ENCODE results near the gene CHCHD3. TPM values are rescaled to one million over a fixed set of nuclear protein-coding genes. Genes with fewer than 3 reads are reported as not detected.

The CHCHD3 gene
- total and polyA plus RNA-seq, 3 experiments from 2014 or later = 59.1 to 87.6 (median 86.9) TPM

DNA sequence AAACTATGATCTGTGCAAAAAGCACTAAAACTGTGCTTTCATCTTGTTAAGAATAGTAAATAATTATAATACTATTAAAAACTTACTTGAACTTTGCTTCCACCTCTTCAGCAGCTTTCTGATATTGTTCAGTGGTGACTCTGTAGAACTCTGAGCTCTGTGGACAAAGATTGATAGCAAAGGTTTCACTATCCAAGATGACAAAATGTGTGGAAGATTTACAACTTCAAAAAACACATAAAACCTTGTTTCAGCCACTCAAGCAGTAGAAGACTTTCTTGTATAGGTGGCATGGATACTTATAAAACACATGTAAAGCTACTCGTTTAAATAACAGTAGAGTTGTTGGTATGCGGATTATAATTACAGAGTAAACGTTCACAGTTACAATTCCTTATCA, 243.6 kb downstream of the CHCHD3 start:
- H3K4me1 Mint-ChIP-seq = peaks cover 0 to 11% (median 0%) of the 10 kb centered on the region in 3 donors
- Histone ChIP-seq H3K4me1 (ENCODE audit: insufficient read depth, low read length) (no peaks in the 10 kb centered on the region), H3K36me3 (ENCODE audit: insufficient read depth, low read length) (no peaks in the 10 kb centered on the region), H3K9me3 (ENCODE audit: low read length) (no peaks in the 10 kb centered on the region), H3K27me3 (ENCODE audit: insufficient read depth, low read length, poor library complexity, severe bottlenecking) (no peaks in the 10 kb centered on the region), H3K27ac (ENCODE audit: low read depth, low read length) (no peak overlapping the region), H3K4me3 (ENCODE audit: low read length) (no peak overlapping the region)
- DNase-seq = no peak
- no peak overlapping the region for H3K4me3 Mint-ChIP-seq
- POLR2A ChIA-PET = no interaction called here
- no peak overlapping the region for H3K27ac Mint-ChIP-seq
- H3K9me3 Mint-ChIP-seq = no peaks in the 10 kb centered on the region
- peaks cover 18 to 30% (median 24%) of the 10 kb centered on the region in 3 donors for H3K36me3 Mint-ChIP-seq
- no peaks in the 10 kb centered on the region for H3K27me3 Mint-ChIP-seq
- CTCF ChIA-PET = no interaction called here

DNA sequence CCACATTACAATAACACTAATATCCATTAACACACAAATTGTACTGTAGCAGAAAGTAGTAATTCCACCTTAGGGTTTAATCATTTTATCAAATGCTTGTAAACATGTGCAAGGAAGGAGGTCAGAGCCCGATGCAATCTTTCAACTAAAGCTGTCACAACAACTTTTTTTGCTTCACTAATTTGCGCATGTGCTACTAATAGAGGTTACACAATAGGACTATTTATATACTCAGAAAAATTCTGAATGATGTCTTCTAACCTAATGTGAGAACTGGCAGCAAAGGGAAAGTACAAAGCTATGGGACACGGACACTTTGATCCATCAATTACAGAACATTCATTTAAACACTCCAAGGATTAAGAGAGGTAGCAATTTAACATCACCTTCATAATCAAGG, 244.4 kb downstream of the CHCHD3 start:
- Mint-ChIP-seq H3K27me3 (no peaks in the 10 kb centered on the region), H3K4me3 (no peak overlapping the region), H3K36me3 (peaks cover 18 to 30% (median 24%) of the 10 kb centered on the region in 3 donors), H3K9me3 (no peaks in the 10 kb centered on the region), H3K27ac (no peak overlapping the region), H3K4me1 (peaks cover 0 to 11% (median 0%) of the 10 kb centered on the region in 3 donors)
- no peaks in the 10 kb centered on the region for H3K27me3 ChIP-seq (ENCODE audit: insufficient read depth, low read length, poor library complexity, severe bottlenecking)
- H3K36me3 ChIP-seq (ENCODE audit: insufficient read depth, low read length) = no peaks in the 10 kb centered on the region
- no peak overlapping the region for H3K27ac ChIP-seq (ENCODE audit: low read depth, low read length)
- H3K4me3 ChIP-seq (ENCODE audit: low read length) = no peak overlapping the region
- no peaks in the 10 kb centered on the region for H3K4me1 ChIP-seq (ENCODE audit: insufficient read depth, low read length)
- CTCF ChIA-PET = no interaction called here
- DNase-seq = no peak
- H3K9me3 ChIP-seq (ENCODE audit: low read length) = no peaks in the 10 kb centered on the region
- POLR2A ChIA-PET = no interaction called here

DNA sequence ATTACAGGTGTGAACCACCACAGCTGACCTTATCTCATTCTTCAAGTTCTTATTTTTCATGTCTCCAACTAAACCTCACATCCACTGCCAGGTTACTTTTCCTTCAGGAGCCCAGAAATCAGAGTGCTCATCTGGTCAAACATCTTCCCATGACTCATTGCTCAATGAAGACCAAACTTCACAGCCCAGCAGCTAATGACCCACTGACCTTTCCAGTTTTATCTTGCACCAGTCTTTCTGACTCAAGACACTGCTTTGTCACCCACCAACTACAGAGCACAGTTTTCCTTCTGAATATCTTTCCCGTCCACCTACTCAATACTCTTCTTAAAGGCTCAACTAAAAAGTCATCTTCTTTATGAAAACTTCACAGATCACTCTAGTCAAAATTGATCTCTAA, 245.1 kb downstream of the CHCHD3 start:
- H3K9me3 Mint-ChIP-seq = no peaks in the 10 kb centered on the region
- H3K4me3 ChIP-seq (ENCODE audit: low read length) = no peak overlapping the region
- no peaks in the 10 kb centered on the region for H3K36me3 ChIP-seq (ENCODE audit: insufficient read depth, low read length)
- H3K36me3 Mint-ChIP-seq = peaks cover 18 to 30% (median 24%) of the 10 kb centered on the region in 3 donors
- H3K27ac Mint-ChIP-seq = no peak overlapping the region
- DNase-seq = no peak
- ChIA-PET POLR2A (no interaction called here), CTCF (no interaction called here)
- no peaks in the 10 kb centered on the region for H3K27me3 ChIP-seq (ENCODE audit: insufficient read depth, low read length, poor library complexity, severe bottlenecking)
- no peak overlapping the region for H3K4me3 Mint-ChIP-seq
- H3K4me1 Mint-ChIP-seq = peaks cover 0 to 11% (median 0%) of the 10 kb centered on the region in 3 donors
- no peaks in the 10 kb centered on the region for H3K9me3 ChIP-seq (ENCODE audit: low read length)
- H3K27me3 Mint-ChIP-seq = no peaks in the 10 kb centered on the region
- H3K27ac ChIP-seq (ENCODE audit: low read depth, low read length) = no peak overlapping the region
- H3K4me1 ChIP-seq (ENCODE audit: insufficient read depth, low read length) = no peaks in the 10 kb centered on the region

DNA sequence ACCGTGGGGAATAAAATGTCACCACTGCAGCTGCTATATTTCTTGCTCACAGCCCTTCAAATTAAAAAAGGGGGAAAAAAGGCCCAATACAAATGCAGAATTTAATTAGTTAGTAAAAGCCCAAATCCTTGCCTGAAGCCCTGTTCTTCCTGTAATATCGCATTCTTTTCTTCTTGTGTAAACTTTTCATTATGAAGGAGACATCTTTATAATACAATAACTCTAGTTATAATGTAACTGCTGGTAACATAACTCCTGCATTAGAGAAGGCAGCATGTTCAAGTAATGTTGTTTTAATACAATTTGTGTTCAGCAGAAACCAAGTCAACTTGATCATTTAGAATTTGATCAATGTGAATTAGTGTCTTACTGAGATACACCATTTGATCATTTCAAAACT, 250.9 kb downstream of the CHCHD3 start:
- peaks cover 15 to 40% (median 20%) of the 10 kb centered on the region in 3 donors for H3K36me3 Mint-ChIP-seq
- CTCF ChIA-PET = no interaction called here
- H3K27me3 Mint-ChIP-seq = no peaks in the 10 kb centered on the region

DNA sequence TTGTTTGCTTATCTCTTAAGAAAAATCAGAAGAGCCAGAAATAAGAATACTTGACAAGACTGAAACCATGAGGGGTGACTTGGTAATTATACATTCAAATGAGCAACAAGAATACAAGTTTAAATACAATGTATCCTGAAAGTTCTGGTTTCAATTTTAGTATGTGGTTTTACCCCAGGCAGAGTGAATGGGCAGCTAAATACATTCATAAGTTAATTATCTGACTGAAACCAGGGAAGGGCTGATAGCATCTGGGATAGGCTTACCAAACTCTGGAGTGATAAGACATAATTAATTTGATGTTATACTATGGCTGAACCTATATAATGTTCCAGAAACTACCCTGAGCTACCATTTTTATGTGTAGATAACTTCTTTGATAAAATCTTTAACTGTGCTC, 253.4 kb downstream of the CHCHD3 start:
- Histone ChIP-seq H3K4me3 (ENCODE audit: low read length) (no peak overlapping the region), H3K4me1 (ENCODE audit: insufficient read depth, low read length) (no peaks in the 10 kb centered on the region), H3K27me3 (ENCODE audit: insufficient read depth, low read length, poor library complexity, severe bottlenecking) (no peaks in the 10 kb centered on the region), H3K9me3 (ENCODE audit: low read length) (no peaks in the 10 kb centered on the region), H3K36me3 (ENCODE audit: insufficient read depth, low read length) (no peaks in the 10 kb centered on the region), H3K27ac (ENCODE audit: low read depth, low read length) (no peak overlapping the region)
- CTCF ChIA-PET = interaction anchor here (1.4 kb wide), 1 partner anchor 20 kb away, joined by 3 read pairs; no protein-coding TSS in a partner anchor
- Mint-ChIP-seq H3K27ac (peak overlapping the region in 1 of 8 donors; percentile 6), H3K4me1 (peaks cover 14 to 28% (median 19%) of the 10 kb centered on the region in 3 donors), H3K9me3 (no peaks in the 10 kb centered on the region), H3K4me3 (no peak overlapping the region), H3K36me3 (peaks cover 17 to 41% (median 18%) of the 10 kb centered on the region in 3 donors), H3K27me3 (no peaks in the 10 kb centered on the region)
- POLR2A ChIA-PET = no interaction called here
- DNase-seq = no peak

More for the DNA sequence above, 250.9 kb downstream of the CHCHD3 start:
- Histone ChIP-seq H3K36me3 (ENCODE audit: insufficient read depth, low read length) (no peaks in the 10 kb centered on the region), H3K4me3 (ENCODE audit: low read length) (no peak overlapping the region), H3K27ac (ENCODE audit: low read depth, low read length) (no peak overlapping the region), H3K9me3 (ENCODE audit: low read length) (no peaks in the 10 kb centered on the region), H3K27me3 (ENCODE audit: insufficient read depth, low read length, poor library complexity, severe bottlenecking) (no peaks in the 10 kb centered on the region), H3K4me1 (ENCODE audit: insufficient read depth, low read length) (no peaks in the 10 kb centered on the region)
- H3K27ac Mint-ChIP-seq = no peak overlapping the region
- POLR2A ChIA-PET = no interaction called here
- DNase-seq = no peak
- no peak overlapping the region for H3K4me3 Mint-ChIP-seq
- peaks cover 5 to 14% (median 9%) of the 10 kb centered on the region in 3 donors for H3K4me1 Mint-ChIP-seq
- H3K9me3 Mint-ChIP-seq = no peaks in the 10 kb centered on the region

DNA sequence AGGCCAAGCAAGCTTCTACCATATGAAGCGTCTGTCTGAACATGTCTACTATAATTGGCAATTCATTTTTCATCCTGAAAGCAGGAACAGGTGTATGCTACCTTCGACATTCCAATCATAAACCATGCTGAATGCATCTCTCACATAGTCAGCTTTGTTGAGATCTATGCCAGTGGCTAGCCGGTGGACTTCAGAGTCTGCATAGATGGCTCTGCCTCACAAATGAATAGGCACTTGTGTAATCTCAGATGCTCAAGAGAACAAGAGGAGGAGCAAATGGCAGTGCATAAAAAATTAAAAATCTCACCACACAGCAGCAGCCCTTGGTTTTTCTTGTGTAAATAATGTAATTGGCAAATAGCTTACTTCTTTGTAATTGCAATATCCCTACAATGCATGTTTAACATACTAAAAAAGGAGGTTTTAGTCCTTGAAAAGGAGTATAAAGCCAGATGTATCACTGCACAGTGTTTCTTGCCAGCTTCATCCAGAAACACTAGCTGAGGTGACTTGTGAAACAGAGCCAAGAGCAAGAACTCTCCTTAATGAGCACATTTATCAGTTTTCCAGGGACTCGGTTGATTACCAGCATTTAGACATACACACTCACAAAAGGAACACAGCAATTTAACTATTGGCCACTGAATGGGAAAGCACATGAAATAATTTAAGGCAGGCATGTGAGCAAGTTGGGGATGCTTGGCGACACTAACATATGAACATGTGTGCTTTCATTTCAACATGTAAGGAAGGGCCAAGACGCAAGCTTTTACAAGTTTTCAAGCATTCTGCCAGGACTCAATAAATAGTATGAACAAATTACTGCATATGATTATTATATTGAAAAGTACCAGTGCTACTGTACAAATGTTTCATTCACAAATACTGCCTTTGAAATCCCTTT, 255.7 kb downstream of the CHCHD3 start:
- no peak overlapping the region for H3K4me3 Mint-ChIP-seq
- ChIA-PET CTCF (no interaction called here), POLR2A (no interaction called here)
- no peak overlapping the region for H3K27ac Mint-ChIP-seq
- peaks cover 14 to 28% (median 19%) of the 10 kb centered on the region in 3 donors for H3K4me1 Mint-ChIP-seq
- H3K9me3 ChIP-seq (ENCODE audit: low read length) = no peaks in the 10 kb centered on the region
- H3K27ac ChIP-seq (ENCODE audit: low read depth, low read length) = no peak overlapping the region
- no peaks in the 10 kb centered on the region for H3K4me1 ChIP-seq (ENCODE audit: insufficient read depth, low read length)
- no peaks in the 10 kb centered on the region for H3K36me3 ChIP-seq (ENCODE audit: insufficient read depth, low read length)
- no peaks in the 10 kb centered on the region for H3K27me3 Mint-ChIP-seq
- no peak overlapping the region for H3K4me3 ChIP-seq (ENCODE audit: low read length)
- peaks cover 14 to 38% (median 20%) of the 10 kb centered on the region in 3 donors for H3K36me3 Mint-ChIP-seq
- H3K9me3 Mint-ChIP-seq = no peaks in the 10 kb centered on the region
- no peak for DNase-seq
- no peaks in the 10 kb centered on the region for H3K27me3 ChIP-seq (ENCODE audit: insufficient read depth, low read length, poor library complexity, severe bottlenecking)

DNA sequence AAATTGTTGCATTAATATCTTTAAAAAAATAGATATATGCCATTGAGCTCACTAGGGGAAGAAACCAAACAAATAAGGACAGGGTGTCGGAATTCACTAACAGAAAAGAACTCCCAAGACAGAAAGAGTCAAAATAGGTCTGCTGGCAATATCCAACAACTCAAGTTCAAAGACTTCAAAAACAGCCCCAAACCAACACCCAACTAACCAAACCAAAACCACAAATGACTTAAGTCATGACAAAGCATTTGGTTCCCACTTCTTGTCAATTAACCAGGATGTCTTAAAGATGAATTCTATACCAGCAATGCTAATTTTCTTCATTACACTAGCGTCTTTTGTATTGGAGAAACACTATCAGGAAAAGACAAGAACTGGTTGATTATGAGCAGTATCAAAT, 256.7 kb downstream of the CHCHD3 start:
- H3K4me1 ChIP-seq (ENCODE audit: insufficient read depth, low read length) = no peaks in the 10 kb centered on the region
- Mint-ChIP-seq H3K27ac (no peak overlapping the region), H3K4me3 (no peak overlapping the region), H3K36me3 (peaks cover 11 to 29% (median 16%) of the 10 kb centered on the region in 3 donors), H3K27me3 (no peaks in the 10 kb centered on the region), H3K9me3 (no peaks in the 10 kb centered on the region), H3K4me1 (peaks cover 14 to 28% (median 19%) of the 10 kb centered on the region in 3 donors)
- no peaks in the 10 kb centered on the region for H3K9me3 ChIP-seq (ENCODE audit: low read length)
- H3K4me3 ChIP-seq (ENCODE audit: low read length) = no peak overlapping the region
- no peaks in the 10 kb centered on the region for H3K36me3 ChIP-seq (ENCODE audit: insufficient read depth, low read length)
- no peaks in the 10 kb centered on the region for H3K27me3 ChIP-seq (ENCODE audit: insufficient read depth, low read length, poor library complexity, severe bottlenecking)
- no peak overlapping the region for H3K27ac ChIP-seq (ENCODE audit: low read depth, low read length)
- ChIA-PET POLR2A (no interaction called here), CTCF (no interaction called here)
- no peak for DNase-seq

DNA sequence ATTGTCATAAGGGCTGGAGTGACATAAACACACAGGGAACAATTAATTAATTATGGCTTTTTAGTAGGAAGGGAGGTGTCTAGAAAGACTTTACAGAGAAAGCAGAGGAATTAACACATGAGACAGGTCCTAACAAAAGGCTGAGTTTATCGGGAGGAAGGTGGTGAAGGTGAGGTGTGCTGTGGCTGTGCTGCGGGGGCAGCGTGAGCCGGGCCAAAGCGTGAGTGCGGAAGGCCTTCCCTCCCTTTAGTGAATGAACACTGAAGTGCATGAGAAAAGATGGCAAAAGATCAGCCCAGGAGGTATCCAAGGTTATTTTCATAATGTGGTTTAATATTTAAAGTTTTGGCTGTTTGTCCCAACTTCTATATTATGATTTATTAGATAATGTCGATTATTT, 262.2 kb downstream of the CHCHD3 start:
- H3K4me3 ChIP-seq (ENCODE audit: low read length) = no peak overlapping the region
- no peaks in the 10 kb centered on the region for H3K9me3 ChIP-seq (ENCODE audit: low read length)
- Mint-ChIP-seq H3K9me3 (no peaks in the 10 kb centered on the region), H3K36me3 (peaks cover 2 to 15% (median 2%) of the 10 kb centered on the region in 3 donors), H3K27me3 (no peaks in the 10 kb centered on the region), H3K27ac (no peak overlapping the region), H3K4me3 (no peak overlapping the region), H3K4me1 (peaks cover 0 to 2% (median 2%) of the 10 kb centered on the region in 3 donors)
- H3K4me1 ChIP-seq (ENCODE audit: insufficient read depth, low read length) = no peaks in the 10 kb centered on the region
- no peak overlapping the region for H3K27ac ChIP-seq (ENCODE audit: low read depth, low read length)
- no peaks in the 10 kb centered on the region for H3K27me3 ChIP-seq (ENCODE audit: insufficient read depth, low read length, poor library complexity, severe bottlenecking)
- no peaks in the 10 kb centered on the region for H3K36me3 ChIP-seq (ENCODE audit: insufficient read depth, low read length)
- no peak for DNase-seq
- CTCF ChIA-PET = no interaction called here
- POLR2A ChIA-PET = interaction anchor here (0.7 kb wide), 1 partner anchor 449 kb away, joined by 3 read pairs; no protein-coding TSS in a partner anchor

Data from CD8-positive, alpha-beta memory T cell (primary cell).